RWPE1 (cell line): ENCODE data around the gene CD93.

Source experiments
- CTCF ChIA-PET: fragments of 350-600 bp; sonication (Branson Sonifier 250); formaldehyde crosslinking; extraction: SDS; loops from one replicate; lab custom pipeline; 2021; lab: Yijun Ruan, JAX
- POLR2A ChIA-PET: fragments of 400-600 bp; formaldehyde crosslinking; extraction: SDS; loops from one replicate; lab custom pipeline; 2020; ENCODE audit warnings: antibody characterized with exemption; ENCODE audit not compliant: low non-redundant PET; lab: Yijun Ruan, JAX
- DNase-seq: peaks from one replicate; pipeline ENCODE4 v3.0.0; 2012; ENCODE audit warnings: low spot score
- H3K27ac ChIP-seq: fragments of 450-650 bp; 2 replicates; pipeline ENCODE4 v1.5.1; 2017
- CTCF ChIP-seq: fragments of 450-650 bp; conservative IDR thresholded peaks from 2 replicates; pipeline ENCODE4 v1.5.1; 2017; ENCODE audit warnings: low read depth, mild to moderate bottlenecking

The CD93 gene

GRCh38 chr20:23032750-23033078 is 53.4 kb downstream of the CD93 start:
- POLR2A ChIA-PET, result no interaction called here
- DNase-seq, result no peak
- no peak for TF ChIP-seq CTCF
- CTCF ChIA-PET, result interaction anchor here (0.5 kb wide), 1 partner anchor 15 kb away, joined by 3 read pairs; no protein-coding TSS in a partner anchor
- H3K27ac ChIP-seq, result no peak overlapping the region

- TF ChIP-seq CTCF, result no peak
- no peak for DNase-seq
- ChIA-PET CTCF (no interaction called here), POLR2A (no interaction called here)
- H3K27ac ChIP-seq, result no peak overlapping the region
Measured at GRCh38 chr20:23032056-23032749, 53.9 kb downstream of the CD93 start.

- POLR2A ChIA-PET, result no interaction called here
- H3K27ac ChIP-seq, result no peak overlapping the region
- CTCF ChIA-PET, result no interaction called here
- TF ChIP-seq CTCF, result no peak
- no peak for DNase-seq
Measured at GRCh38 chr20:23031346-23031745, 54.8 kb downstream of the CD93 start.
